GM18868 (cell line): ENCODE data around the gene TFDP3.

Source experiments
- ATAC-seq: cut with Tn5 transposase; IDR thresholded peaks from one replicate; pipeline ENCODE4 v1.9.1; 2021; ENCODE audit warnings: mild to moderate bottlenecking, moderate library complexity; ENCODE audit not compliant: unreplicated experiment

TFDP3 gene

GRCh38 chrX:133218329-133218728 is at the start of gene TFDP3:
Gene TFDP3, minus strand, starts transcription at chrX:133218354. Its CDS starts 95 bp downstream, at chrX:133218259.
- ATAC-seq: no peak

GRCh38 chrX:133267621-133268020 is 49.5 kb upstream of the TFDP3 start:
- ATAC-seq: no peak

- no peak for ATAC-seq
Observed at GRCh38 chrX:133265331-133265730, 47.2 kb upstream of the TFDP3 start.

- no peak for ATAC-seq
Observed at GRCh38 chrX:133258481-133258880, 40.3 kb upstream of the TFDP3 start.

GRCh38 chrX:133254666-133255065 is 36.5 kb upstream of the TFDP3 start:
- no peak for ATAC-seq

- ATAC-seq: no peak
Observed at GRCh38 chrX:133251204-133251603, 33.0 kb upstream of the TFDP3 start.

- no peak for ATAC-seq
Observed at GRCh38 chrX:133250184-133251100, 32.3 kb upstream of the TFDP3 start.

- ATAC-seq: no peak
Observed at GRCh38 chrX:133249266-133250058, 31.3 kb upstream of the TFDP3 start.

GRCh38 chrX:133248177-133248576 is 30.0 kb upstream of the TFDP3 start:
- ATAC-seq: no peak

GRCh38 chrX:133246921-133247320 is 28.8 kb upstream of the TFDP3 start:
- no peak for ATAC-seq

- no peak for ATAC-seq
Observed at GRCh38 chrX:133235830-133236229, 17.7 kb upstream of the TFDP3 start.

GRCh38 chrX:133232331-133232730 is 14.2 kb upstream of the TFDP3 start:
- ATAC-seq: no peak

- no peak for ATAC-seq
Observed at GRCh38 chrX:133229361-133229760, 11.2 kb upstream of the TFDP3 start.

- ATAC-seq: no peak
Observed at GRCh38 chrX:133215747-133216146, 2.4 kb downstream of the TFDP3 start.

GRCh38 chrX:133215017-133215416 is 3.1 kb downstream of the TFDP3 start:
- no peak for ATAC-seq

GRCh38 chrX:133214301-133214700 is 3.9 kb downstream of the TFDP3 start:
- ATAC-seq: no peak

- no peak for ATAC-seq
Observed at GRCh38 chrX:133213117-133213516, 5.0 kb downstream of the TFDP3 start.

- ATAC-seq: no peak
Observed at GRCh38 chrX:133207751-133208150, 10.4 kb downstream of the TFDP3 start.

- ATAC-seq: no peak
Observed at GRCh38 chrX:133191739-133192039, 26.5 kb downstream of the TFDP3 start.

- no peak for ATAC-seq
Observed at GRCh38 chrX:133190877-133191738, 27.0 kb downstream of the TFDP3 start.

- ATAC-seq: no peak
Observed at GRCh38 chrX:133189195-133189594, 29.0 kb downstream of the TFDP3 start.
